Mucosa of rectum (tissue), 2 donors: ENCODE results near the gene KCTD4.

Experiments used
- H3K27ac ChIP-seq, 2 donors: one replicate each; pipeline ENCODE4 v1.7.0; 2013; ENCODE audit warnings: inconsistent platforms in 2 of 2, low read depth in 2 of 2, low read length in 2 of 2
- H3K27me3 ChIP-seq, 2 donors: one replicate each; pipeline ENCODE4 v1.7.0; 2013; ENCODE audit warnings: low read length in 2 of 2; ENCODE audit not compliant: control insufficient read depth in 2 of 2, insufficient read depth in 2 of 2
- H3K36me3 ChIP-seq, 2 donors: one replicate each; pipeline ENCODE4 v1.7.0; 2013; ENCODE audit warnings: low read length in 2 of 2; ENCODE audit not compliant: control insufficient read depth in 2 of 2, insufficient read depth in 2 of 2
- H3K4me1 ChIP-seq, 2 donors: one replicate each; pipeline ENCODE4 v1.7.0; 2013; ENCODE audit warnings: low read length in 2 of 2, mild to moderate bottlenecking in 1 of 2; ENCODE audit not compliant: control insufficient read depth in 2 of 2, insufficient read depth in 2 of 2
- H3K4me3 ChIP-seq, 2 donors: one replicate each; pipeline ENCODE4 v1.7.0; 2013; ENCODE audit warnings: low read length in 2 of 2
- H3K9ac ChIP-seq, 2 donors: one replicate each; pipeline ENCODE4 v1.7.0; 2013; ENCODE audit warnings: low read length in 2 of 2, low read depth in 1 of 2, mild to moderate bottlenecking in 1 of 2
- H3K9me3 ChIP-seq, 2 donors: one replicate each; pipeline ENCODE4 v1.7.0; 2013; ENCODE audit warnings: low read length in 2 of 2; ENCODE audit not compliant: control insufficient read depth in 2 of 2
- donor health status: healthy.
- donor health status: Normal muscosa, but diverticular disease.

The KCTD4 gene

GRCh38 chr13:45184693-45185092 lies 16.2 kb downstream of the KCTD4 start:
- H3K4me3 ChIP-seq = no peak overlapping the region
- H3K9me3 ChIP-seq = no peaks in the 10 kb centered on the region
- H3K27me3 ChIP-seq = no peaks in the 10 kb centered on the region
- H3K4me1 ChIP-seq = peaks cover 0 to 4% of the 10 kb centered on the region in 2 donors
- H3K27ac ChIP-seq = no peak overlapping the region
- H3K9ac ChIP-seq = no peak overlapping the region
- no peaks in the 10 kb centered on the region for H3K36me3 ChIP-seq

- H3K27ac ChIP-seq = no peak overlapping the region
- no peaks in the 10 kb centered on the region for H3K36me3 ChIP-seq
- no peak overlapping the region for H3K4me3 ChIP-seq
- H3K9ac ChIP-seq = no peak overlapping the region
- no peaks in the 10 kb centered on the region for H3K9me3 ChIP-seq
- H3K4me1 ChIP-seq = peaks cover 6 to 20% of the 10 kb centered on the region in 2 donors
- no peaks in the 10 kb centered on the region for H3K27me3 ChIP-seq
Measured at GRCh38 chr13:45180713-45181601, 19.9 kb downstream of the KCTD4 start.

GRCh38 chr13:45180303-45180702 lies 20.5 kb downstream of the KCTD4 start:
- Histone ChIP-seq H3K27ac (no peak overlapping the region), H3K27me3 (no peaks in the 10 kb centered on the region), H3K4me1 (peaks cover 6 to 20% of the 10 kb centered on the region in 2 donors), H3K9me3 (no peaks in the 10 kb centered on the region), H3K4me3 (no peak overlapping the region), H3K9ac (no peak overlapping the region), H3K36me3 (no peaks in the 10 kb centered on the region)

GRCh38 chr13:45179428-45179827 lies 21.4 kb downstream of the KCTD4 start:
- peaks cover 6 to 20% of the 10 kb centered on the region in 2 donors for H3K4me1 ChIP-seq
- H3K36me3 ChIP-seq = no peaks in the 10 kb centered on the region
- peak overlapping the region; percentile 1 to 49 for H3K27ac ChIP-seq
- no peak overlapping the region for H3K4me3 ChIP-seq
- no peaks in the 10 kb centered on the region for H3K9me3 ChIP-seq
- no peaks in the 10 kb centered on the region for H3K27me3 ChIP-seq
- H3K9ac ChIP-seq = no peak overlapping the region

GRCh38 chr13:45178349-45179162 lies 22.3 kb downstream of the KCTD4 start:
- no peaks in the 10 kb centered on the region for H3K9me3 ChIP-seq
- peak overlapping the region in 1 of 2 donors; percentile 31 for H3K4me3 ChIP-seq
- H3K27ac ChIP-seq = peak overlapping the region; percentile 1 to 49
- H3K4me1 ChIP-seq = peaks cover 6 to 20% of the 10 kb centered on the region in 2 donors
- H3K27me3 ChIP-seq = no peaks in the 10 kb centered on the region
- H3K36me3 ChIP-seq = no peaks in the 10 kb centered on the region
- H3K9ac ChIP-seq = no peak overlapping the region

- no peak overlapping the region for H3K4me3 ChIP-seq
- no peaks in the 10 kb centered on the region for H3K9me3 ChIP-seq
- peaks cover 6 to 16% of the 10 kb centered on the region in 2 donors for H3K4me1 ChIP-seq
- H3K27ac ChIP-seq = no peak overlapping the region
- no peaks in the 10 kb centered on the region for H3K27me3 ChIP-seq
- no peak overlapping the region for H3K9ac ChIP-seq
- H3K36me3 ChIP-seq = no peaks in the 10 kb centered on the region
Measured at GRCh38 chr13:45174478-45174877, 26.4 kb downstream of the KCTD4 start.

- Histone ChIP-seq H3K27me3 (no peaks in the 10 kb centered on the region), H3K27ac (peak overlapping the region; percentile 43 to 79), H3K4me1 (peaks cover 4 to 9% of the 10 kb centered on the region in 2 donors), H3K9ac (no peak overlapping the region), H3K9me3 (no peaks in the 10 kb centered on the region), H3K36me3 (peaks cover 0 to 4% of the 10 kb centered on the region in 2 donors), H3K4me3 (no peak overlapping the region)
Measured at GRCh38 chr13:45168555-45168930, 32.3 kb downstream of the KCTD4 start.

GRCh38 chr13:45167611-45168554 lies 33.0 kb downstream of the KCTD4 start:
- Histone ChIP-seq H3K27ac (peak overlapping the region; percentile 43 to 79), H3K4me1 (peaks cover 5 to 9% of the 10 kb centered on the region in 2 donors), H3K9ac (no peak overlapping the region), H3K36me3 (peaks cover 0 to 4% of the 10 kb centered on the region in 2 donors), H3K4me3 (no peak overlapping the region), H3K9me3 (no peaks in the 10 kb centered on the region), H3K27me3 (no peaks in the 10 kb centered on the region)

GRCh38 chr13:45166858-45167257 lies 34.0 kb downstream of the KCTD4 start:
- H3K27me3 ChIP-seq = no peaks in the 10 kb centered on the region
- no peaks in the 10 kb centered on the region for H3K9me3 ChIP-seq
- H3K4me1 ChIP-seq = peaks cover 10 to 13% of the 10 kb centered on the region in 2 donors
- peaks cover 0 to 4% of the 10 kb centered on the region in 2 donors for H3K36me3 ChIP-seq
- no peak overlapping the region for H3K4me3 ChIP-seq
- no peak overlapping the region for H3K27ac ChIP-seq
- no peak overlapping the region for H3K9ac ChIP-seq
